Osteocyte (in vitro differentiated cells): Measurements from ENCODE around the gene TMEM169. TPM values are rescaled to one million over a fixed set of nuclear protein-coding genes. Genes with fewer than 3 reads are reported as not detected.

Experiments used
- DNase-seq: peaks from one replicate; pipeline ENCODE4 v3.0.0; 2021; ENCODE audit warnings: mixed read lengths; ENCODE audit not compliant: unreplicated experiment; ENCODE audit errors: extremely low spot score
- H3K27ac Mint-ChIP-seq: one replicate; pipeline ENCODE4 v1.8.0; 2021; ENCODE audit warnings: mild to moderate bottlenecking, mixed read lengths; ENCODE audit not compliant: unreplicated experiment
- H3K27me3 Mint-ChIP-seq: one replicate; pipeline ENCODE4 v1.8.0; 2021; ENCODE audit warnings: mixed read lengths; ENCODE audit not compliant: unreplicated experiment
- H3K36me3 Mint-ChIP-seq: one replicate; pipeline ENCODE4 v1.8.0; 2021; ENCODE audit warnings: mixed read lengths; ENCODE audit not compliant: unreplicated experiment
- H3K4me1 Mint-ChIP-seq: one replicate; pipeline ENCODE4 v1.8.0; 2021; ENCODE audit warnings: mixed read lengths; ENCODE audit not compliant: unreplicated experiment
- H3K4me3 Mint-ChIP-seq: one replicate; pipeline ENCODE4 v1.8.0; 2021; ENCODE audit warnings: mild to moderate bottlenecking, moderate library complexity, mixed read lengths; ENCODE audit not compliant: unreplicated experiment
- H3K9me3 Mint-ChIP-seq: one replicate; pipeline ENCODE4 v1.8.0; 2021; ENCODE audit warnings: mixed read lengths; ENCODE audit not compliant: unreplicated experiment
- CTCF ChIP-seq: fragments of 200-600 bp; sonication (generic); IDR thresholded peaks from 2 replicates; pipeline ENCODE4 v1.5.0; 2021; ENCODE audit warnings: antibody characterized with exemption, mild to moderate bottlenecking, moderate library complexity
- total RNA-seq: library from RNA; stranded (reverse); gene quantifications from 2 replicates; pipeline ENCODE4 v1.2.1, GENCODE V29; 2021

The TMEM169 gene
- total RNA-seq, 1 donor from 2014 or later, result 1.5 TPM

GRCh38 chr2:216039918-216040317 is 41.8 kb upstream of the TMEM169 start:
- no peak for DNase-seq
- Mint-ChIP-seq H3K27ac (no peak overlapping the region), H3K36me3 (peaks cover 6% of the 10 kb centered on the region), H3K27me3 (no peaks in the 10 kb centered on the region), H3K4me3 (no peak overlapping the region), H3K4me1 (no peaks in the 10 kb centered on the region), H3K9me3 (no peaks in the 10 kb centered on the region)
- no peak for TF ChIP-seq CTCF

GRCh38 chr2:216041438-216041837 is 40.3 kb upstream of the TMEM169 start:
- Mint-ChIP-seq H3K27ac (no peak overlapping the region), H3K27me3 (no peaks in the 10 kb centered on the region), H3K36me3 (peaks cover 6% of the 10 kb centered on the region), H3K4me1 (no peaks in the 10 kb centered on the region), H3K4me3 (no peak overlapping the region), H3K9me3 (no peaks in the 10 kb centered on the region)
- no peak for DNase-seq
- no peak for TF ChIP-seq CTCF

- Mint-ChIP-seq H3K27me3 (no peaks in the 10 kb centered on the region), H3K36me3 (peaks cover 10% of the 10 kb centered on the region), H3K9me3 (no peaks in the 10 kb centered on the region), H3K4me3 (no peak overlapping the region), H3K27ac (no peak overlapping the region), H3K4me1 (no peaks in the 10 kb centered on the region)
- DNase-seq, result no peak
- no peak for TF ChIP-seq CTCF
Measured at GRCh38 chr2:216043949-216044348, 37.8 kb upstream of the TMEM169 start.

- Mint-ChIP-seq H3K36me3 (peaks cover 8% of the 10 kb centered on the region), H3K9me3 (no peaks in the 10 kb centered on the region), H3K27ac (no peak overlapping the region), H3K4me3 (no peak overlapping the region), H3K4me1 (no peaks in the 10 kb centered on the region), H3K27me3 (no peaks in the 10 kb centered on the region)
- DNase-seq, result no peak
- TF ChIP-seq CTCF, result no peak
Measured at GRCh38 chr2:216044883-216045486, 36.7 kb upstream of the TMEM169 start.

GRCh38 chr2:216047397-216047796 is 34.3 kb upstream of the TMEM169 start:
- no peaks in the 10 kb centered on the region for H3K4me1 Mint-ChIP-seq
- no peak for TF ChIP-seq CTCF

More at GRCh38 chr2:216047397-216047796, 34.3 kb upstream of the TMEM169 start:
- Mint-ChIP-seq H3K27ac (no peak overlapping the region), H3K27me3 (no peaks in the 10 kb centered on the region), H3K4me3 (no peak overlapping the region), H3K36me3 (peaks cover 6% of the 10 kb centered on the region), H3K9me3 (peaks cover under 1% of the 10 kb centered on the region)
- DNase-seq, result no peak
